C4-2B (cell line): Measurements from ENCODE around the gene MCEMP1.

Source experiments
- H3K27ac ChIP-seq: fragments of 450-650 bp; 2 replicates; pipeline ENCODE4 v1.5.1; 2017
- ZFX ChIP-seq: fragments of 450-650 bp; IDR thresholded peaks from 2 replicates; pipeline ENCODE4 v1.6.1; 2017
- TF ChIP-seq, protein P1 (sequence below): fragments of 450-650 bp; conservative IDR thresholded peaks from 2 replicates; pipeline ENCODE4 v1.5.1; 2017; ENCODE audit warnings: mild to moderate bottlenecking

Gene MCEMP1

DNA sequence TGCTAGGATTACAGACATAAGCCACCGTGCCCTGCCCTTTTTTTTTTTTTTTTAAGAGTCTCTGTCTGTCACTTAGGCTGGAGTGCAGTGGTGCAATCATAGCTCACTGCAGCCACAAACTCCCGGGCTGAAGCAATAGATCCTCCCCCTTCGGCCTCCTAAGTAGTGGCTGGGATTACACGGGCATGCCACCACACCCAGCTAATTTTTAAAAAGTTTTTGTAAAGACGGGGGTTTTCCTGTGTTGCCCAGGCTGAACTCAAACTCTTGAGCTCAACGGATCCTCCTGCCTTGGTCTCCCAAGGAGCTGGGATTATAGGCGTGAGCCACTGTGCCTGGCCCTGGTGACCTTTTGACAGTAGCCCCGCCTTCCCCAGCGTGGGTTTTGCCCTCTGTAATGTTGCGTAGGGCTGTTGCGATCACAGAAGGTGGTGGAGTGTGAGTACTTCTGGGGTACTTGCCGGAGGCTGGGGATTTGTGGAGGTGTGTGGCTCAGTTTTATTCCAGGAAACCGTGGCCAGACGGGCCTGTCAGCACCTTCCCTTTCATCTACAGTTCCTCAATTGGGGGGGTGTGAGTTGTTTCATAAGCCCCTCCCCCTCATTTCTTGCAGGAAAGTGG is 19.6 kb upstream of the MCEMP1 start:
- TF ChIP-seq ZFX = no peak
- TF ChIP-seq, protein P1, sequence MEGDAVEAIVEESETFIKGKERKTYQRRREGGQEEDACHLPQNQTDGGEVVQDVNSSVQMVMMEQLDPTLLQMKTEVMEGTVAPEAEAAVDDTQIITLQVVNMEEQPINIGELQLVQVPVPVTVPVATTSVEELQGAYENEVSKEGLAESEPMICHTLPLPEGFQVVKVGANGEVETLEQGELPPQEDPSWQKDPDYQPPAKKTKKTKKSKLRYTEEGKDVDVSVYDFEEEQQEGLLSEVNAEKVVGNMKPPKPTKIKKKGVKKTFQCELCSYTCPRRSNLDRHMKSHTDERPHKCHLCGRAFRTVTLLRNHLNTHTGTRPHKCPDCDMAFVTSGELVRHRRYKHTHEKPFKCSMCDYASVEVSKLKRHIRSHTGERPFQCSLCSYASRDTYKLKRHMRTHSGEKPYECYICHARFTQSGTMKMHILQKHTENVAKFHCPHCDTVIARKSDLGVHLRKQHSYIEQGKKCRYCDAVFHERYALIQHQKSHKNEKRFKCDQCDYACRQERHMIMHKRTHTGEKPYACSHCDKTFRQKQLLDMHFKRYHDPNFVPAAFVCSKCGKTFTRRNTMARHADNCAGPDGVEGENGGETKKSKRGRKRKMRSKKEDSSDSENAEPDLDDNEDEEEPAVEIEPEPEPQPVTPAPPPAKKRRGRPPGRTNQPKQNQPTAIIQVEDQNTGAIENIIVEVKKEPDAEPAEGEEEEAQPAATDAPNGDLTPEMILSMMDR = no peak
- H3K27ac ChIP-seq = no peak overlapping the region

DNA sequence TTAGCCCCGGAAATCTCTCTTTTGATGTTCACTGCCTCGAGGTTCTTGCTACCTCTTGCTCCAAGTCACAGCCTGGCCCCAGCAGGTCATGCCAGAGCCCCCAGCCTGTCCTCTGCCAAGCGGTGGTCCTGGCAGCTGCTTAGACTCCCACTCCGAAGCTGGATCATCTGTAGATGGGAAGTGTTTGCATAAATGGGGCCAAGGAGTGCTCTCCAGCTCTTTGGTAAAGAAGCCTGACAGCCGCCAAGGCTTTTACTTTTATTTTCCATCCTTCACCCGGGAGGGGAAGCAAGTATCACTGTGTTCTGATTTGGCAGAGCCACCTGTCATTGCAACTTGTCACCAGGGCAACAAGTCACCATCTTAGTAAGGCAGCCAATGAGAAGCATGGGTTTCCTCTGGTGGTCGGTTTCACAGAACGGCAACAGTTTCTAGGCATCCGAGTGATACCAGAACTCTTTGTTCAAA is 18.6 kb upstream of the MCEMP1 start:
- no peak overlapping the region for H3K27ac ChIP-seq
- no peak for TF ChIP-seq ZFX
- TF ChIP-seq, protein P1 = no peak

DNA sequence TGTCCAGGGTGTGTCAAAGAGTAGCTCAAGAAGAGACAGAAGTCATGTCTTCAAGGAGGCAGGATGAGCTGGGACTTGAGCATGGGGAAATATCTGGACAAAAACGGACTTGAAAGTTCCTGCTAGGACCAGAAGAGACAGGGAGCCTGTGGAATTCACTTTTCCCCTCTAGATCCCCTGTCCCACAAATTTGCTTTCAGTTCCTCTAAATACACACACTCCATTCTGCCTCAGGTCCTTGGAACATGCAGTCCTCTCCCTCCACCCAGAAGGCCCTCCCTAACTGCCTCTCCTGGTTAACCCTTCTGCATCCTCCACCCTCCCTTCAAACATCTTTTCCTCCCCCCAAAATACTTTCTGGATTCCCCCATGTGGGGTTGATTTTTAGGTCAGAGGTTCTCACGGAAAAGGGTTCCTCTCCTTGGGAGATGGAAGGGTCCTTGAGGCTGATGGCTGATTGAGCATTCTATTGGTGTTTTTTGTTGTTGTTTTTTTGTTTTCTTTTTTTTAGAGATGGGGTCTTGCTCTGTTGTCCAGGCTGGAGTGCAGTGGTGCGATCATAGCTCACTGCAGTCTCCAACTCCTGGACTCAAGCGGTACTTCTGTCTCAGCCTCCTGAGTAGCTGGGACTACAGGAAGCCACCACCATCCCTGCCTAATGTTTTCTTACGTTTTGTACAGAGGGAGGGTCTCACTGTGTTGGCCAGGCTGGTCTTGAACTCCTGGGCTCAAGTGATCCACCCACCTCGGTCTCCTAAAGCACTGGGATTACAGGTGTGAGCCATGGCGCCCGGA is 14.9 kb upstream of the MCEMP1 start:
- TF ChIP-seq, protein P1 = no peak
- TF ChIP-seq ZFX = no peak
- no peak overlapping the region for H3K27ac ChIP-seq

DNA sequence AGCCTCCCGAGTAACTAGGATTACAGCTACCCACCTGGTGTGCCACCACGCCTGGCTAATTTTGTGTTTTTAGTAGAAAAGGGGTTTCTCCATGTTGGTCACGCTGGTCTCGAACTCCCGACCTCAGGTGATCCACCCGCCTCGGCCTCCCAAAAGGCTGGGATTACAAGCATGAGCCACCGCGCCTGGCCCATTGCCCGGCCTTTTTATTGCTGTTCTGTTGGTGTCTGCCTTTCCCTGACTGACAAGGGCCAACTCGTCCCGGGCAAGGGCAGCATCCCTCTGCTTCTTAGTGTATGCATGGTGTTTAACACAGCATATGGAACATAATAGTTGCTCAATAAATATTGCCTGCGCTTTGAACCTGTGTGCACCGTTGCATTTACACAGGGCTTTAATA is 14.2 kb upstream of the MCEMP1 start:
- H3K27ac ChIP-seq = no peak overlapping the region
- TF ChIP-seq, protein P1 = no peak
- no peak for TF ChIP-seq ZFX

DNA sequence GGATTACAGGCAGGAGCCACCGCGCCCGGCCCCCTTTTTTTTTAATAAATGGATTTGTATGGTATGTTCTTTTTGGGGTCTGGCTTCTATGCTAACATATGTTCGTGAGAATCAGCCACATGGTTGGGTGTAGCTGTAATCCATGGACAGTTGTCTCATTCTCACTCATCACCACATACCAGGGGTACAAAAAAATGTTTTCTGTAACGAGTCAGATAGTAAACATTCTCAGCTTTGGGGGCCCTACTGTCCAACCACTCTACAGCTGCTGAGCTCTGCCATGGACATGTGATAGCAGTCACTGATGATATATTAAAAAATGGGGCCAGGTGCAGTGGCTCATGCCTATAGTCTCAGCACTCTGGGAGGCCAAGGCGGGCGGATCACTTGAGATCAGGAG is 13.2 kb upstream of the MCEMP1 start:
- TF ChIP-seq, protein P1 = no peak
- no peak for TF ChIP-seq ZFX
- no peak overlapping the region for H3K27ac ChIP-seq

DNA sequence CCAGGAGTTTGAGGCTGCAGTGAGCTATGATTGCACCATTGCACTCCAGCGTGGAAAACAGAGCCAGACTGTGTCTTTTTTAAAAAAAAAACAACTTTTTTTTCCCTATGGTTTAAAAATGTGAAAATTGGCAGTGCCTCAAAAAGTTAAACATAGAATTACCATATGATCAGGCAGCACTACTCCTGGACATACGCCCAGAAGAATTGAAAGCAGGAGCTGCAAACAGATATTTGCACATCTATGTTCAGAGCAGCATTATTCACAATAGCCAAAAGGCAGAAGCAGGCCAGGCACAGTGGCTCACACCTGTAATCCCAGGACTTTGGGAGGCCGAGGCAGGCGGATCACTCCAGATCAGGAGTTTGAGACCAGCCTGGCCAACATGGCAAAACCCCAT is 11.8 kb upstream of the MCEMP1 start:
- TF ChIP-seq, protein P1 = no peak
- TF ChIP-seq ZFX = no peak
- peak overlapping the region; percentile 42 for H3K27ac ChIP-seq

DNA sequence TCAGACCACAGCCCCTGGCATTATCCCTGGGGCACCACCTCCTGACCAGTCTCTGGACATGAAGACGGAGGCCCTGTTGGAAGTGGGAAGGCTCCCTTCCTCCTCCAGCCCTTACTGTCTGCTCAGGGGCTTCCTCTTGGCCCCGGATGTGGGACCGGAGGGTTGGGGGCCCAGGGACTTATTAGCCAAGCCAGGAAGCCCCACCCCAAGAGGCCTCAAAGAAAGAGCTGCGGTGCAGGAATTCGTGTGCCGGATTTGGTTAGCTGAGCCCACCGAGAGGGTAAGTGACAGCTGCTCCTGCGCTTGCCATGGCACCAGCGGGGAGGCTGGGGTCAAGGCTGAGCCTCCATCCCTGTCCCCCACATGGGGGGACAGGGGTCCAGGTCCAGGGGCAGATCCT is 8.0 kb upstream of the MCEMP1 start, which contains the start of gene RETN:
RETN (plus strand) TSS at position 208 of the 400 bp plus-strand sequence. CDS start 278 bp downstream, outside the sequence.
- no peak within 1 kb of the TSS for H3K27ac ChIP-seq
- no peak for TF ChIP-seq ZFX
- TF ChIP-seq, protein P1 = no peak
